Measurements from ENCODE around the gene OSBPL5. TPM values are rescaled to one million over a fixed set of nuclear protein-coding genes. Genes with fewer than 3 reads are reported as not detected.

Gene OSBPL5, protein sequence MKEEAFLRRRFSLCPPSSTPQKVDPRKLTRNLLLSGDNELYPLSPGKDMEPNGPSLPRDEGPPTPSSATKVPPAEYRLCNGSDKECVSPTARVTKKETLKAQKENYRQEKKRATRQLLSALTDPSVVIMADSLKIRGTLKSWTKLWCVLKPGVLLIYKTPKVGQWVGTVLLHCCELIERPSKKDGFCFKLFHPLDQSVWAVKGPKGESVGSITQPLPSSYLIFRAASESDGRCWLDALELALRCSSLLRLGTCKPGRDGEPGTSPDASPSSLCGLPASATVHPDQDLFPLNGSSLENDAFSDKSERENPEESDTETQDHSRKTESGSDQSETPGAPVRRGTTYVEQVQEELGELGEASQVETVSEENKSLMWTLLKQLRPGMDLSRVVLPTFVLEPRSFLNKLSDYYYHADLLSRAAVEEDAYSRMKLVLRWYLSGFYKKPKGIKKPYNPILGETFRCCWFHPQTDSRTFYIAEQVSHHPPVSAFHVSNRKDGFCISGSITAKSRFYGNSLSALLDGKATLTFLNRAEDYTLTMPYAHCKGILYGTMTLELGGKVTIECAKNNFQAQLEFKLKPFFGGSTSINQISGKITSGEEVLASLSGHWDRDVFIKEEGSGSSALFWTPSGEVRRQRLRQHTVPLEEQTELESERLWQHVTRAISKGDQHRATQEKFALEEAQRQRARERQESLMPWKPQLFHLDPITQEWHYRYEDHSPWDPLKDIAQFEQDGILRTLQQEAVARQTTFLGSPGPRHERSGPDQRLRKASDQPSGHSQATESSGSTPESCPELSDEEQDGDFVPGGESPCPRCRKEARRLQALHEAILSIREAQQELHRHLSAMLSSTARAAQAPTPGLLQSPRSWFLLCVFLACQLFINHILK
- 29.2 and 42.4 TPM in 2 replicates for total RNA-seq

GRCh38 chr11:3165152-3165705, at the start of gene OSBPL5:
Gene OSBPL5 (minus strand): TSS chr11:3165310. CDS start chr11:3129148, 36,162 bp downstream.

GRCh38 chr11:3057069-3057963, 107.8 kb downstream of the OSBPL5 start, which contains the start of gene CARS1:
Gene CARS1 (minus strand): TSS chr11:3057423. CDS start chr11:3057367, 56 bp downstream.

Other genes starting within 250 kb of the OSBPL5 start
- gene PHLDA2, start 235.9 kb downstream of the OSBPL5 start, total RNA-seq: 4.1 and 7.2 TPM in 2 replicates
- 48.1 and 54.7 TPM in 2 replicates for gene NAP1L4, start 173.0 kb downstream of the OSBPL5 start, total RNA-seq
- gene CARS1, start 107.9 kb downstream of the OSBPL5 start, total RNA-seq: 37.8 and 38.7 TPM in 2 replicates
- not detected in 2 replicates for gene MRGPRG, start 53.5 kb upstream of the OSBPL5 start, total RNA-seq
- not detected in 2 replicates for gene MRGPRE, start 67.1 kb upstream of the OSBPL5 start, total RNA-seq
- 10.4 and 13.2 TPM in 2 replicates for gene ZNF195, start 213.8 kb upstream of the OSBPL5 start, total RNA-seq

All from cardiac ventricle fibroblast (primary cell).